A673 (cell line): ENCODE measurements around the gene FAM131B. TPM values are rescaled to one million over a fixed set of nuclear protein-coding genes. Genes with fewer than 3 reads are reported as not detected.
"Not testable (repeated sequence)": the region's sequence is repeated elsewhere in the genome, so short reads cannot be mapped to it uniquely, and the experiment has no call there.

ENCODE experiments used
- BruUV-seq: library from RNA; stranded (reverse); fragments of 400-500 nt; replicated peaks from 2 replicates; lab custom pipeline; 2021; lab: Mats Ljungman, UMichigan
- CTCF ChIA-PET: fragments of 300-600 bp; sonication (Branson Sonifier 250); formaldehyde crosslinking; loops from one replicate; lab custom pipeline; 2022; ENCODE audit warnings: antibody characterized with exemption; lab: Charles Lee
- POLR2A ChIA-PET: fragments of 300-600 bp; sonication (Branson Sonifier 250); formaldehyde crosslinking; loops from one replicate; lab custom pipeline; 2022; ENCODE audit warnings: antibody characterized with exemption; ENCODE audit not compliant: low non-redundant PET; lab: Charles Lee
- DNase-seq: peaks from one replicate; pipeline ENCODE4 v3.0.0-alpha.2; 2015; ENCODE audit warnings: low spot score
- H3K27ac ChIP-seq: fragments of 200-600 bp; sonication (generic); 2 replicates; pipeline ENCODE4 v1.5.1; 2016; ENCODE audit warnings: mixed run types, low read depth, mild to moderate bottlenecking, mixed read lengths, antibody characterized with exemption, low read length; ENCODE audit not compliant: poor library complexity, severe bottlenecking
- H3K27me3 ChIP-seq: fragments of 200-600 bp; sonication (generic); replicated peaks from 2 replicates; pipeline ENCODE4 v1.6.1; 2017; ENCODE audit warnings: mixed run types, low read depth, mild to moderate bottlenecking, mixed read lengths, antibody characterized with exemption, low read length; ENCODE audit not compliant: insufficient read depth, poor library complexity
- H3K36me3 ChIP-seq: fragments of 200-600 bp; sonication (generic); 2 replicates; pipeline ENCODE4 v1.6.1; 2016; ENCODE audit warnings: mixed run types, mild to moderate bottlenecking, mixed read lengths, antibody characterized with exemption, low read length; ENCODE audit not compliant: insufficient read depth, poor library complexity, severe bottlenecking
- H3K4me1 ChIP-seq: fragments of 200-600 bp; sonication (generic); 2 replicates; pipeline ENCODE4 v1.6.1; 2017; ENCODE audit warnings: mixed run types, mild to moderate bottlenecking, mixed read lengths, antibody characterized with exemption, low read length; ENCODE audit not compliant: insufficient read depth, poor library complexity, severe bottlenecking
- H3K4me3 ChIP-seq: fragments of 200-600 bp; sonication (generic); 2 replicates; pipeline ENCODE4 v1.5.1; 2016; ENCODE audit warnings: low read depth, mixed run types, mild to moderate bottlenecking, mixed read lengths, low read length; ENCODE audit not compliant: poor library complexity, severe bottlenecking
- H3K9me3 ChIP-seq: fragments of 200-600 bp; sonication (generic); 2 replicates; pipeline ENCODE4 v1.6.1; 2016; ENCODE audit warnings: mixed run types, low read depth, mild to moderate bottlenecking, mixed read lengths, antibody characterized with exemption, low read length; ENCODE audit not compliant: poor library complexity, severe bottlenecking
- EZH2 ChIP-seq: fragments of 200-600 bp; sonication (generic); IDR thresholded peaks from 2 replicates; pipeline ENCODE4 v1.6.1; 2017; ENCODE audit warnings: borderline replicate concordance, low read depth, mild to moderate bottlenecking, mixed read lengths, antibody characterized with exemption, low read length; ENCODE audit not compliant: poor library complexity, severe bottlenecking
- intact Hi-C: fragments of 100-400 bp; cut with micrococcal nuclease; formaldehyde crosslinking; loops from one replicate; pipeline ENCODE4 v1.10.0; 2022; ENCODE audit not compliant: unreplicated experiment
- total RNA-seq: library from RNA; stranded (reverse); gene quantifications from 2 replicates; pipeline ENCODE4 v1.2.3, GENCODE V29; 2021
- TF ChIP-seq, protein P1 (sequence below): fragments of 300-800, 200-600 bp; sonication (generic); conservative IDR thresholded peaks from 2 replicates; pipeline ENCODE4 v1.5.1; 2017; ENCODE audit warnings: low read depth, mild to moderate bottlenecking, antibody characterized with exemption, low read length, moderate library complexity, mixed read lengths

Gene FAM131B
- total RNA-seq, 1 experiment from 2014 or later: 1.9 TPM

- CTCF ChIA-PET: no interaction called here
- intact Hi-C loops: no loop called here
- no peak for DNase-seq
- BruUV-seq: no TSS peak
- TF ChIP-seq, protein P1, sequence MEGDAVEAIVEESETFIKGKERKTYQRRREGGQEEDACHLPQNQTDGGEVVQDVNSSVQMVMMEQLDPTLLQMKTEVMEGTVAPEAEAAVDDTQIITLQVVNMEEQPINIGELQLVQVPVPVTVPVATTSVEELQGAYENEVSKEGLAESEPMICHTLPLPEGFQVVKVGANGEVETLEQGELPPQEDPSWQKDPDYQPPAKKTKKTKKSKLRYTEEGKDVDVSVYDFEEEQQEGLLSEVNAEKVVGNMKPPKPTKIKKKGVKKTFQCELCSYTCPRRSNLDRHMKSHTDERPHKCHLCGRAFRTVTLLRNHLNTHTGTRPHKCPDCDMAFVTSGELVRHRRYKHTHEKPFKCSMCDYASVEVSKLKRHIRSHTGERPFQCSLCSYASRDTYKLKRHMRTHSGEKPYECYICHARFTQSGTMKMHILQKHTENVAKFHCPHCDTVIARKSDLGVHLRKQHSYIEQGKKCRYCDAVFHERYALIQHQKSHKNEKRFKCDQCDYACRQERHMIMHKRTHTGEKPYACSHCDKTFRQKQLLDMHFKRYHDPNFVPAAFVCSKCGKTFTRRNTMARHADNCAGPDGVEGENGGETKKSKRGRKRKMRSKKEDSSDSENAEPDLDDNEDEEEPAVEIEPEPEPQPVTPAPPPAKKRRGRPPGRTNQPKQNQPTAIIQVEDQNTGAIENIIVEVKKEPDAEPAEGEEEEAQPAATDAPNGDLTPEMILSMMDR: no peak
- TF ChIP-seq EZH2: no peak
- H3K27me3 ChIP-seq: no peaks in the 10 kb centered on the region
- no peak overlapping the region for H3K4me3 ChIP-seq
- H3K9me3 ChIP-seq: no peaks in the 10 kb centered on the region
- H3K36me3 ChIP-seq: peaks cover 14% of the 10 kb centered on the region
- H3K27ac ChIP-seq: no peak overlapping the region
- H3K4me1 ChIP-seq: no peaks in the 10 kb centered on the region
- POLR2A ChIA-PET: no interaction called here
Observed at GRCh38 chr7:143394068-143394467, 31.6 kb upstream of the FAM131B start.

GRCh38 chr7:143393267-143394041 lies 30.9 kb upstream of the FAM131B start:
- ChIA-PET CTCF (no interaction called here), POLR2A (no interaction called here)
- no peaks in the 10 kb centered on the region for H3K27me3 ChIP-seq
- BruUV-seq: no TSS peak
- H3K36me3 ChIP-seq: peaks cover 20% of the 10 kb centered on the region
- intact Hi-C loops: no loop called here
- DNase-seq: no peak
- no peak for TF ChIP-seq EZH2
- TF ChIP-seq, protein P1: no peak
- H3K9me3 ChIP-seq: no peaks in the 10 kb centered on the region
- H3K27ac ChIP-seq: no peak overlapping the region
- H3K4me1 ChIP-seq: no peaks in the 10 kb centered on the region
- H3K4me3 ChIP-seq: no peak overlapping the region

DNA sequence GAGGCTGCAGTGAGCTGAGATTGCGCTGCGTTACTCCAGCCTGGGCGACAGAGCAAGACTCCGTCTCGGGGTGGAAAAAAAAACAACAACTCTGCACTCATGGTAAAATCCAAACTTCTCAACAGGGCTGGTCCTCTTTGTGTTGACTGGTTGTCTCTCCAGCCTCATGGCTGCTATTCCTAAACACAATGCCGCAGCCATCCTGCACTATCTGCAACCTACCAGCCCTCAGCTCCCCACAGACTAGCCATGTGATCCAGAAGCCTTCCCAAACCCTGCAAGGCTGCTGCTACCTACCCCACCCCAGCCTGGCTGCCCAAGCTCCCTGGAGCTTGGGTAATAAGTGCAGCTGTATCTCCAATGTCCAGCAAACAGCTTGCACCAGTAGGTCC lies 30.4 kb upstream of the FAM131B start:
- TF ChIP-seq, protein P1: no peak
- no peak for TF ChIP-seq EZH2
- Histone ChIP-seq H3K36me3 (peaks cover 24% of the 10 kb centered on the region), H3K9me3 (no peaks in the 10 kb centered on the region), H3K27me3 (no peaks in the 10 kb centered on the region), H3K27ac (no peak overlapping the region), H3K4me1 (no peaks in the 10 kb centered on the region), H3K4me3 (no peak overlapping the region)
- DNase-seq: no peak
- BruUV-seq: no TSS peak
- CTCF ChIA-PET: interaction anchor here (0.6 kb wide), 1 partner anchor 1680 kb away, joined by 8 read pairs; no protein-coding TSS in a partner anchor
- intact Hi-C loops: no loop called here
- POLR2A ChIA-PET: interaction anchor here (0.7 kb wide), 1 partner anchor 8 kb away, joined by 11 read pairs; no protein-coding TSS in a partner anchor

DNA sequence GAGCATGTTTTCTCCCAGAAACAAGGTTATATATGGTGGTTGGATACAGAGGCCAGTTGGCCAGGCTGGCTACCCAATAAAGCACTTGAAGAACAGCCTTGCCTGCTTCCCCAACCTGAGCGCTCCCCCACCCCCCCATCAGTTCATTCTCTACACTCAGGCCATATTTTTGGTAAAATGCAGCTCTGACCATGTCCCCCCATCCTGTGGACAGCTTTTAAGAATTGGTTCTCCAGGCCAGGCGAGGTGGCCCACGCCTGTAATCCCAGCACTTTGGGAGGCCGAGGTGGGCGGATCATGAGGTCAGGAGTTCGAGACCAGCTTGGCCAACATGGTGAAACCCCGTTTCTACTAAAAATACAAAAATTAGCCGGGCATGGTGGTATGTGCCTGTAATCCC lies 29.9 kb upstream of the FAM131B start:
- ChIA-PET CTCF (interaction anchor here (0.6 kb wide), 1 partner anchor 1680 kb away, joined by 8 read pairs; no protein-coding TSS in a partner anchor), POLR2A (interaction anchor here (0.7 kb wide), 1 partner anchor 8 kb away, joined by 11 read pairs; no protein-coding TSS in a partner anchor)
- intact Hi-C loops, H3K4me3 ChIP-seq, DNase-seq, H3K27ac ChIP-seq, H3K9me3 ChIP-seq, H3K27me3 ChIP-seq, BruUV-seq, H3K4me1 ChIP-seq: not testable (repeated sequence)
- H3K36me3 ChIP-seq: peaks cover 24% of the 10 kb centered on the region
